ENCODE results near the gene DLG2.

The DLG2 gene

GRCh38 chr11:85109141-85109540 lies 518.0 kb downstream of the DLG2 start:
- no peak for DNase-seq (ENCODE audit: low read depth, low spot score)
- H3K4me3 ChIP-seq (ENCODE audit: low read depth, low read length): no peak overlapping the region
- in situ Hi-C loops (cut with HindIII; ENCODE audit: low sequenced_read_pairs): no loop called here
- no peak for TF ChIP-seq CTCF (IDR thresholded peaks at IDR 0.05; ENCODE audit: low read depth, low read length)

DNA sequence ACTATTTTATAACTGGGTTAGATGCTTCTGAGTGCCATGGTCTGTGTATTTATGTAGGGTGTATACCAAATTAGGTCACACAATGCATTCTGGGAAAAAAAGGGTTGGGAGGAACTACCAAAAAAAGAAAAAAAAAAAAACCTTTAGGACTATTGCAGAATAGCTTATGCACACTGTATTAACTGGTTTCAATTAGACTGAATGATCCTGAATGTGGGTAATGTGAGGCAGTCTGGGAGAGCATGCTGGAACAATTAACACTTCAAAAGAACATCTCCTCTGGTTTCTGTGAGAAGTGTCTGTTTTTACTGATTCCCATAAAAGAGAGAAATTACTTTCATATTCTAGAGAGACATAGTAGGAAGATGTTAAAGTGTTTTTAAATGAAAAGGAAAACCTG lies 521.3 kb downstream of the DLG2 start:
- no peak overlapping the region for H3K4me3 ChIP-seq (ENCODE audit: low read depth, low read length)
- no peak for TF ChIP-seq CTCF (IDR thresholded peaks at IDR 0.05; ENCODE audit: low read depth, low read length)
- no peak for DNase-seq (ENCODE audit: low read depth, low spot score)
- in situ Hi-C loops (cut with HindIII; ENCODE audit: low sequenced_read_pairs): no loop called here

DNA sequence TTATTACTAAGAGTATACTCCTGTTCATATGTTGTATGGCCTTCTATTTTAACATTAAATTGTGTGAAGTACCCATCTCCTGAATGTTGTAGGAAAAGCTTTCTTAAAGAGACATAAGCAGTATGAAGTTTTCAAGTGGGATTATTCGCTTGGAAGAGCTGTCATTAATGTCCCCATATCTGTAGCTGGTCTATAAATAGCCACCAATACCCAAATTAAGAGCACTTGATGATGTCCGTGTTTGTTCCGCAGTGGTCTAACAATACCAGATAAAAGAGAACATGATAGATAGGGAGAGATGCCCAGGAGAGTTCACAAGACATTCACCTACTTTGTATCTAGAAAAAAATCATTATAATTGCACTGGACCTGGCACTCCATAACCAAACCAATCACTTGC lies 527.6 kb downstream of the DLG2 start:
- in situ Hi-C loops (cut with HindIII; ENCODE audit: low sequenced_read_pairs): no loop called here
- H3K4me3 ChIP-seq (ENCODE audit: low read depth, low read length): no peak overlapping the region
- no peak for DNase-seq (ENCODE audit: low read depth, low spot score)
- no peak for TF ChIP-seq CTCF (IDR thresholded peaks at IDR 0.05; ENCODE audit: low read depth, low read length)

- TF ChIP-seq CTCF (IDR thresholded peaks at IDR 0.05; ENCODE audit: low read depth, low read length): no peak
- no peak for DNase-seq (ENCODE audit: low read depth, low spot score)
- no peak overlapping the region for H3K4me3 ChIP-seq (ENCODE audit: low read depth, low read length)
- in situ Hi-C loops (cut with HindIII; ENCODE audit: low sequenced_read_pairs): no loop called here
These were observed 528.1 kb downstream of the DLG2 start for GRCh38 chr11:85098996-85099395.

DNA sequence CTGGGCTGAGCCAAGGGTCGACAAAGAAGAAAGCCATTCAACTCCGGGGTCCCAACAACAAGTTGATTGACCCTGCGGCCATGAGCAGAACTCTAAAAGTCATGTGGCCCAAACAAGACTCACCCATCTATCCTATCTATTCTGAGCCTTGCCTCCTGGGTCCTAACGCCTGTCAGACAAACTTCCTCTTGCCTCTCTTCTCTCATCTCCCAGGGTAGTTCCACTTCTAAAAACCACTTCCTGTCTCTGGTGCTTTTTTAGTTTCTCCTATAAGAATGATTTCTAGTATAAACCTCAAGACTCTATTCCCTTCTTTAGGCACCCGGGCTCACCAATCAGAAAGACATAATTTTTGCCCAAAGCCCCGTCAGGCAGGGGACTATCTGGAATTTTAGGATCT lies 530.2 kb downstream of the DLG2 start:
- no peak for TF ChIP-seq CTCF (IDR thresholded peaks at IDR 0.05; ENCODE audit: low read depth, low read length)
- no peak overlapping the region for H3K4me3 ChIP-seq (ENCODE audit: low read depth, low read length)
- in situ Hi-C loops (cut with HindIII; ENCODE audit: low sequenced_read_pairs): no loop called here
- no peak for DNase-seq (ENCODE audit: low read depth, low spot score)

DNA sequence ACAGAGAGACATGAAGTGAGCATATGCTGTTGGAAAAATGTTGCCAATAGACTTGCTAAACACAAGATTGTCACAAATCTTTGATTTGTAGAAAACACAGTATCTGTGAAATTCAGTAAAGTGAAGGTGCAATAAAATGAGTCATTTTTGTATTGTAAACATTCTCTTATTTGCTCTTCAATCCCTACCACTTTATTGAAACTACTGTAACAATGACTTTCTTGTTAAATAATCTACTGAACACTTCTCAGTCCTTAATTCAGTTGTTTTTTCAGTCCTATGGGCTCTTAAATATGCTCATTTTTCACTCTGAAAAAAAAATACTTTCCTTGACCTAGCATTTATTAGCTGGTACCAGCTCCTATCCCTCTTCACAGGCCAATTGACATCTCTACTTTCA lies 531.9 kb downstream of the DLG2 start:
- in situ Hi-C loops (cut with HindIII; ENCODE audit: low sequenced_read_pairs): no loop called here
- DNase-seq (ENCODE audit: low read depth, low spot score): no peak
- no peak for TF ChIP-seq CTCF (IDR thresholded peaks at IDR 0.05; ENCODE audit: low read depth, low read length)
- H3K4me3 ChIP-seq (ENCODE audit: low read depth, low read length): no peak overlapping the region

DNA sequence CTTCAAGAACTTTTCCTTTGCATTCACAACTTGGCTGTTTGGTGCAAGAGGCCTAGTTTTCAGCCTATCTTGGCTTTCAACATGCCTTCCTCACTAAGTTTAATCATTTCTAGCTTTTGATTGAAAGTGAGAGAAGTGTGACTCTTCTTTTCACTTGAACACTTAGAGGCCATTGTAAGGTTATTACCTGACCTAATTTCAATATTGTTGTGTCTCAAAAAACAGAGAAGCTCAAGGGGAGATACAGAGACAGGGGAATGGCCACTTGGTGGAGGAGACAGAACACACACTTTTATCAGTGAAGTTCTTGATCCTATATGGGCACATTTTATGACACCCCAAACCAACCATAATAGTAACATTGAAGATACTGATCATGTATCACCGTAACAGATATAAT lies 532.3 kb downstream of the DLG2 start:
- H3K4me3 ChIP-seq (ENCODE audit: low read depth, low read length): no peak overlapping the region
- no peak for DNase-seq (ENCODE audit: low read depth, low spot score)
- in situ Hi-C loops (cut with HindIII; ENCODE audit: low sequenced_read_pairs): no loop called here
- no peak for TF ChIP-seq CTCF (IDR thresholded peaks at IDR 0.05; ENCODE audit: low read depth, low read length)

Measured in astrocyte of the spinal cord (primary cell).